HEK293 (cell line): ENCODE data around the gene CUEDC1.
A peak's percentile ranks its signal among the peaks of the same experiment; 100 is the strongest.

Experiments
- CTCF ChIA-PET: fragments of 350-600 bp; formaldehyde crosslinking; extraction: SDS; loops from one replicate; lab custom pipeline; 2021; ENCODE audit warnings: antibody characterized with exemption; lab: Yijun Ruan, JAX
- POLR2A ChIA-PET: fragments of 300-600 bp; formaldehyde crosslinking; extraction: SDS; loops from one replicate; lab custom pipeline; 2020; ENCODE audit warnings: antibody characterized with exemption, inconsistent platforms; lab: Yijun Ruan, JAX
- H3K27ac ChIP-seq: fragments of 200-500 bp; sonication (Bioruptor generic); 2 replicates; pipeline ENCODE4 v1.5.1; 2014; ENCODE audit warnings: low read depth, low read length, control low read depth, inconsistent platforms; ENCODE audit errors: extremely low read depth
- H3K36me3 ChIP-seq, 2 experiments: fragments of 200-500 bp in 1 of 2; sonication (Bioruptor generic) in 1 of 2; 1 replicate in 1 of 2; 2 replicates in 1 of 2; pipeline ENCODE4 v1.5.1; 2014 to 2017; ENCODE audit warnings: inconsistent platforms in 2 of 2, low read length in 2 of 2; ENCODE audit not compliant: control insufficient read depth in 2 of 2, insufficient read depth in 1 of 2
- H3K4me1 ChIP-seq: fragments of 200-500 bp; sonication (Bioruptor generic); 2 replicates; pipeline ENCODE4 v1.5.1; 2014; ENCODE audit warnings: mild to moderate bottlenecking, low read length, inconsistent platforms; ENCODE audit not compliant: control insufficient read depth, insufficient read depth
- H3K4me3 ChIP-seq: 2 replicates; pipeline ENCODE4 v1.5.1; 2011; ENCODE audit warnings: low read depth, mild to moderate bottlenecking, control low read depth, low read length, moderate library complexity
- H3K9me3 ChIP-seq: fragments of 200-500 bp; sonication (Bioruptor generic); 2 replicates; pipeline ENCODE4 v1.5.1; 2014; ENCODE audit warnings: low read depth, low read length, inconsistent platforms; ENCODE audit not compliant: control insufficient read depth, insufficient read depth
- GLIS1 ChIP-seq: fragments of 450-650 bp; formaldehyde crosslinking; IDR thresholded peaks from 2 replicates; pipeline ENCODE4 v1.5.1; 2016; ENCODE audit warnings: missing biosample characterization, missing genetic modification characterization
- GLIS2 ChIP-seq: fragments of 450-650 bp; formaldehyde crosslinking; IDR thresholded peaks from 2 replicates; pipeline ENCODE4 v1.5.1; 2016; ENCODE audit warnings: missing biosample characterization, missing genetic modification characterization
- KLF1 ChIP-seq: fragments of 450-650 bp; formaldehyde crosslinking; IDR thresholded peaks from 2 replicates; pipeline ENCODE4 v1.5.1; 2016; ENCODE audit warnings: missing biosample characterization, missing genetic modification characterization
- KLF7 ChIP-seq: fragments of 450-650 bp; formaldehyde crosslinking; IDR thresholded peaks from 2 replicates; pipeline ENCODE4 v1.5.1; 2016; ENCODE audit warnings: missing biosample characterization, missing genetic modification characterization, borderline replicate concordance
- MEIS1 ChIP-seq: sonication (generic); formaldehyde crosslinking; IDR thresholded peaks from 2 replicates; pipeline ENCODE4 v1.8.1; 2022; ENCODE audit warnings: missing genetic modification reagents, mild to moderate bottlenecking, borderline replicate concordance
- MYNN ChIP-seq: fragments of 450-650 bp; formaldehyde crosslinking; IDR thresholded peaks from 2 replicates; pipeline ENCODE4 v1.5.1; 2016; ENCODE audit warnings: missing biosample characterization, missing genetic modification characterization, borderline replicate concordance
- MZF1 ChIP-seq: fragments of 450-650 bp; formaldehyde crosslinking; IDR thresholded peaks from 2 replicates; pipeline ENCODE4 v1.5.1; 2017; ENCODE audit warnings: missing biosample characterization, missing genetic modification characterization, borderline replicate concordance
- OSR2 ChIP-seq: fragments of 450-650 bp; formaldehyde crosslinking; IDR thresholded peaks from 2 replicates; pipeline ENCODE4 v1.5.1; 2016; ENCODE audit warnings: missing biosample characterization, missing genetic modification characterization
- REST ChIP-seq: fragments of 450-650 bp; formaldehyde crosslinking; IDR thresholded peaks from 2 replicates; pipeline ENCODE4 v1.5.1; 2016; ENCODE audit warnings: missing biosample characterization, missing genetic modification characterization
- SP2 ChIP-seq: fragments of 450-650 bp; formaldehyde crosslinking; IDR thresholded peaks from 2 replicates; pipeline ENCODE4 v1.5.1; 2016; ENCODE audit warnings: missing biosample characterization, missing genetic modification characterization
- SP7 ChIP-seq: fragments of 450-650 bp; formaldehyde crosslinking; IDR thresholded peaks from 2 replicates; pipeline ENCODE4 v1.5.1; 2016; ENCODE audit warnings: missing biosample characterization, missing genetic modification characterization
- ZIC2 ChIP-seq: fragments of 450-650 bp; formaldehyde crosslinking; IDR thresholded peaks from 2 replicates; pipeline ENCODE4 v1.5.1; 2016; ENCODE audit warnings: missing biosample characterization, missing genetic modification characterization
- ZNF121 ChIP-seq: fragments of 450-650 bp; formaldehyde crosslinking; IDR thresholded peaks from 2 replicates; pipeline ENCODE4 v1.5.1; 2016; ENCODE audit warnings: missing biosample characterization, missing genetic modification characterization
- ZNF132 ChIP-seq: fragments of 450-650 bp; formaldehyde crosslinking; IDR thresholded peaks from 2 replicates; pipeline ENCODE4 v1.5.1; 2017; ENCODE audit warnings: missing biosample characterization, missing genetic modification characterization, borderline replicate concordance
- ZNF133 ChIP-seq: fragments of 450-650 bp; formaldehyde crosslinking; IDR thresholded peaks from 2 replicates; pipeline ENCODE4 v1.5.1; 2016; ENCODE audit warnings: missing biosample characterization, missing genetic modification characterization
- ZNF157 ChIP-seq: fragments of 450-650 bp; formaldehyde crosslinking; IDR thresholded peaks from 2 replicates; pipeline ENCODE4 v1.5.1; 2016; ENCODE audit warnings: missing biosample characterization, missing genetic modification characterization
- ZNF211 ChIP-seq: fragments of 450-650 bp; formaldehyde crosslinking; IDR thresholded peaks from 2 replicates; pipeline ENCODE4 v1.5.1; 2016; ENCODE audit warnings: low read depth, missing biosample characterization, missing genetic modification characterization
- ZNF350 ChIP-seq: fragments of 450-650 bp; formaldehyde crosslinking; IDR thresholded peaks from 2 replicates; pipeline ENCODE4 v1.5.0; 2017; ENCODE audit warnings: missing biosample characterization, mild to moderate bottlenecking, missing genetic modification characterization
- ZNF354C ChIP-seq: fragments of 450-650 bp; formaldehyde crosslinking; IDR thresholded peaks from 2 replicates; pipeline ENCODE4 v1.5.1; 2016; ENCODE audit warnings: missing biosample characterization, missing genetic modification characterization, low read depth, borderline replicate concordance
- ZNF362 ChIP-seq: fragments of 450-650 bp; formaldehyde crosslinking; IDR thresholded peaks from 2 replicates; pipeline ENCODE4 v1.5.1; 2016; ENCODE audit warnings: missing biosample characterization, missing genetic modification characterization
- ZNF423 ChIP-seq: fragments of 450-650 bp; formaldehyde crosslinking; IDR thresholded peaks from 2 replicates; pipeline ENCODE4 v1.5.1; 2016; ENCODE audit warnings: missing biosample characterization, missing genetic modification characterization
- ZNF473 ChIP-seq: fragments of 450-650 bp; formaldehyde crosslinking; IDR thresholded peaks from 2 replicates; pipeline ENCODE4 v1.5.1; 2017; ENCODE audit warnings: missing biosample characterization, missing genetic modification characterization
- ZNF501 ChIP-seq: fragments of 450-650 bp; formaldehyde crosslinking; IDR thresholded peaks from 2 replicates; pipeline ENCODE4 v1.5.1; 2016; ENCODE audit warnings: missing biosample characterization, missing genetic modification characterization
- ZNF600 ChIP-seq: fragments of 450-650 bp; formaldehyde crosslinking; IDR thresholded peaks from 2 replicates; pipeline ENCODE4 v1.5.1; 2016; ENCODE audit warnings: missing biosample characterization, missing genetic modification characterization
- ZNF621 ChIP-seq: fragments of 450-650 bp; formaldehyde crosslinking; IDR thresholded peaks from 2 replicates; pipeline ENCODE4 v1.5.1; 2017; ENCODE audit warnings: missing biosample characterization, missing genetic modification characterization
- ZNF692 ChIP-seq: fragments of 450-650 bp; formaldehyde crosslinking; IDR thresholded peaks from 2 replicates; pipeline ENCODE4 v1.5.1; 2016; ENCODE audit warnings: missing biosample characterization, missing genetic modification characterization
- ZNF768 ChIP-seq: fragments of 450-650 bp; formaldehyde crosslinking; IDR thresholded peaks from 2 replicates; pipeline ENCODE4 v1.5.1; 2018; ENCODE audit warnings: missing biosample characterization, mild to moderate bottlenecking, missing genetic modification characterization
- TF ChIP-seq, protein P1 (sequence below): fragments of 450-650 bp; formaldehyde crosslinking; IDR thresholded peaks from 2 replicates; pipeline ENCODE4 v1.5.1; 2016; ENCODE audit warnings: missing biosample characterization, missing genetic modification characterization

The CUEDC1 gene

DNA sequence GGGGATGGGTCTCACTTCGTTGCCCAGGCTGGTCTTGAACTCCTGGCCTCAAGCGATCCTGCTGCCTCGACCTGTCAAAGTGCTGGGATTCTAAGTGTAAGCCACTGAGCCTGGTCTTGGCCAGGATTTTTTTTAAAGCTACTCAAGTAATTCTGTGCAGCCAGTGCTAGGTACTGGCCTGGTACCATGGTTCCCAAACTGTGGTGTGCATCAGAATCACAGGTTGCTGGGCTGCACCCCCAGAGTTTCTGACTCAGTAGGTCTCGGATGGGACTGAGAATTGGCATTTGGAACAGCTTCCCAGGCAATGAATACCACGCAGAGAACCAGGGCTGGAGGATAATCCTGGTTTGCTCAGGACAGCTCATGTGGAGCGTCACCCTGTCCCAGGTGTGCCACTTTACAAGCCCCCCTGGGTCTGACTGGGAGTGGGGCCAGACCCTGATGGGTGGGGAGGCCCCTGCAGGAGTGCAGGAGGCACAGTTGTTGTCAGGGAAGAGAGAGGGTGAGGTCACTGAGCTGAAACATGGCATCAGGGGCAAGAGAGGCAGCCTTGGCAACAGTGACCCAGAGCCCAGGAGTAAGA, 94.7 kb downstream of the CUEDC1 start:
- ChIA-PET POLR2A (interaction anchor here (0.5 to 4.2 kb wide), 14 partner anchors 8 to 490 kb away, joined by 3 to 49 read pairs (median 6); partner anchors contain the start of genes DYNLL2, MRPS23, SRSF1 and VEZF1), CTCF (interaction anchor here (0.6 to 17.6 kb wide), 12 partner anchors 9 to 275 kb away, joined by 3 to 434 read pairs (median 8); partner anchors contain the start of genes MRPS23 and VEZF1)
- H3K4me1 ChIP-seq, result peaks cover 4% of the 10 kb centered on the region; the same call in 1 of the 2 replicates
- H3K4me3 ChIP-seq, result no peak overlapping the region
- no peaks in the 10 kb centered on the region; a peak in 1 of 3 replicates for H3K36me3 ChIP-seq
- no peak for TF ChIP-seq ZNF473 (tag by site-specific recombination)
- TF ChIP-seq ZIC2 (tag by site-specific recombination), result peak; percentile 99
- TF ChIP-seq ZNF423 (tag by site-specific recombination), result peak; percentile 80; the same call in 1 of the 2 replicates
- TF ChIP-seq ZNF211, result no peak
- peak; percentile 76 for TF ChIP-seq GLIS2 (tag by site-specific recombination)
- no peak for TF ChIP-seq ZNF157 (tag by site-specific recombination)
- TF ChIP-seq MZF1 (tag by site-specific recombination), result no peak
- TF ChIP-seq REST (tag by site-specific recombination), result no peak
- TF ChIP-seq GLIS1 (tag by site-specific recombination), result peak; percentile 99
- TF ChIP-seq ZNF600 (tag by site-specific recombination), result no peak
- 0 out of 2 replicates have a peak, but pooled peaks have one; percentile 30 for TF ChIP-seq ZNF692
- no peak for TF ChIP-seq ZNF132 (tag by site-specific recombination)
- TF ChIP-seq ZNF121, result 0 out of 2 replicates have a peak, but pooled peaks have one; percentile 69
- peak; percentile 53; the same call in 1 of the 2 replicates for TF ChIP-seq ZNF362
- no peaks in the 10 kb centered on the region for H3K9me3 ChIP-seq
- peak overlapping the region; percentile 38; the same call in 1 of the 2 replicates for H3K27ac ChIP-seq

DNA sequence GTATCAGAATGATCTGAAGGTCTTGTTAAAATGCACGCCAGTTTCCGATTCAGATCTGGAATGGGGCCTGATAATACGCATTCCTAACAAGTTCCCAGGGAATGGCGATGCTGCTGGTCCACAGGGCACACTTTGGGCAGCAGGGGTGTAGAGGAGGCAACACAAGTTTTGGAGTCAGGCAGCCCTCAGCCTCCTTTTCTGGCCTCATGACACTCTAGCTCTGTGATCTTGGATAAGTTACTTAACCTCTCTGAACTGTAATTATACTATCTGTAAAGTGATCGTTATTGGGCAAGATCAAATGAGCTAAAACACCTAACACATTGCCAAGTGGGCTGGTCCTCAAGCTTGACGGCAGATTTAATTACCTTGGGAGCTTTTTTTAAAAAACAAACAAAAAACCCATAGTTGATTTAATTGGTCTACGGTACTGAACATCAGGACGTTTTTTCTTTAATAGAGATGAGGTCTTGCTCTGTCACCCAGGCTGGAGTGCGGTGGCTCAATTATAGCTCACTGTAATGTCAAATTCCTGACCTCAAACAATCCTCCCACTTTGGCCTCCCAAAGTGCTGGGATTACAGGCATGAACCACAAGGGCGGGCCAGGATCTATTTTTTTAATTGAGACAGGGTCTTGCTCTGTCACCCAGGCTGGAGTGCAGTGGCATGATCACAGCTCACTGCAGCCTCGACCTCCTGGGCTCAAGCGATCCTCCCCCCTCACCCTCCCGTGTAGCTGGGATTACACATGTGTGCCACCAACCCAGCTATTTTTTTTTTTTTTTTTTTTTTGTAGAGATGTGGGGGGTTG, 95.4 kb downstream of the CUEDC1 start:
- CTCF ChIA-PET, result interaction anchor here (0.6 to 17.6 kb wide), 25 partner anchors 10 to 457 kb away, joined by 3 to 434 read pairs (median 4); partner anchors contain the start of genes CUEDC1 and VEZF1
- no peaks in the 10 kb centered on the region for H3K9me3 ChIP-seq
- no peaks in the 10 kb centered on the region; a peak in 1 of 3 replicates for H3K36me3 ChIP-seq
- peaks cover 4% of the 10 kb centered on the region; the same call in 1 of the 2 replicates for H3K4me1 ChIP-seq
- H3K27ac ChIP-seq, result no peak overlapping the region
- POLR2A ChIA-PET, result interaction anchor here (0.6 to 4.2 kb wide), 11 partner anchors 9 to 147 kb away, joined by 3 to 49 read pairs (median 7); partner anchors contain the start of genes MRPS23 and SRSF1
- H3K4me3 ChIP-seq, result no peak overlapping the region
- TF ChIP-seq GLIS1 (tag by site-specific recombination), result peak; percentile 69
- no peak for TF ChIP-seq ZNF354C
- no peak for TF ChIP-seq ZNF501 (tag by site-specific recombination)
- no peak for TF ChIP-seq MYNN (tag by site-specific recombination)
- no peak for TF ChIP-seq SP2 (tag by site-specific recombination)
- TF ChIP-seq, protein P1, sequence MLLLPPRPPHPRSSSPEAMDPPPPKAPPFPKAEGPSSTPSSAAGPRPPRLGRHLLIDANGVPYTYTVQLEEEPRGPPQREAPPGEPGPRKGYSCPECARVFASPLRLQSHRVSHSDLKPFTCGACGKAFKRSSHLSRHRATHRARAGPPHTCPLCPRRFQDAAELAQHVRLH (tag by site-specific recombination), result no peak
- peak; percentile 49; the same call in 1 of the 2 replicates for TF ChIP-seq SP7 (tag by site-specific recombination)
- TF ChIP-seq ZNF350 (tag by site-specific recombination), result no peak
- peak; percentile 66; the same call in 1 of the 2 replicates for TF ChIP-seq ZNF768 (tag by site-specific recombination)
- TF ChIP-seq ZNF133, result no peak
- no peak for TF ChIP-seq MEIS1
- TF ChIP-seq ZNF621, result no peak
- TF ChIP-seq KLF7 (tag by site-specific recombination), result no peak
- no peak for TF ChIP-seq KLF1 (tag by site-specific recombination)
- TF ChIP-seq OSR2 (tag by site-specific recombination), result no peak
